ENCODE data around the gene POMC. TPM values are rescaled to one million over a fixed set of nuclear protein-coding genes. Genes with fewer than 3 reads are reported as not detected.
"Not testable (repeated sequence)": the region's sequence is repeated elsewhere in the genome, so short reads cannot be mapped to it uniquely, and the experiment has no call there.

Gene POMC
- total RNA-seq, 1 experiment from 2014 or later = 1.6 TPM

DNA sequence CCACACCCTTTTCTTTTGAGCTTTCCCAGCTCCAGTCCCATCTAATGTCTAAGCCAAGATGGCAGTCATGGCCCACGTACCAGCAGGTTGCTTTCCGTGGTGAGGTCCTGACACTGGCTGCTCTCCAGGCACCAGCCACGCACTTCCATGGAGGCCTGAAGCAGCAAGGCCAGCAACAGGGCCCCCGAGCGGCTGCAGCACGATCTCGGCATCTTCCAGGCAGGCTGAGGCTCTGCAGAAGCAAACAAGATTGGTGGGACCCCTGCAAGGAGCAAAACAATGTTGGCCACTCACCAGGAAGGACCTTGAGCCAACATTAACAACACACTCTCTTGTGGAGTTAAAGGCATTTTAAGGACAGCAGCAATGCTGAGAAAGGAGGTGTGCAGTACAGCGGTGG is 3.8 kb downstream of the POMC start:
- no peak overlapping the region for H3K4me3 Mint-ChIP-seq
- Histone ChIP-seq H3K79me2 (ENCODE audit: insufficient read depth, low read length) (no peaks in the 10 kb centered on the region), H3K4me1 (ENCODE audit: insufficient read depth, low read length) (no peaks in the 10 kb centered on the region), H3K56ac (ENCODE audit: insufficient read length, low read depth, low read length) (no peak overlapping the region), H3K79me1 (ENCODE audit: insufficient read depth, low read depth, low read length, poor library complexity, severe bottlenecking) (no peaks in the 10 kb centered on the region), H3K27me3 (ENCODE audit: insufficient read depth, low read length) (peaks cover 18% of the 10 kb centered on the region; the same call in 1 of the 2 replicates), H3T11ph (ENCODE audit: low read length) (no peak overlapping the region), H2BK20ac (ENCODE audit: low read depth, low read length, poor library complexity, severe bottlenecking) (no peak overlapping the region), H3K9ac (ENCODE audit: extremely low read depth, insufficient read length, low read length) (no peak overlapping the region), H3K4ac (ENCODE audit: low read depth, low read length) (no peak overlapping the region), H2AFZ (ENCODE audit: low read length) (no peak overlapping the region), H4K5ac (ENCODE audit: insufficient read length, low read depth, low read length) (no peak overlapping the region), H2BK15ac (ENCODE audit: low read depth, low read length) (no peak overlapping the region), H3K23ac (ENCODE audit: insufficient read length, low read depth, low read length) (no peak overlapping the region), H2BK12ac (ENCODE audit: insufficient read length, low read depth, low read length) (no peak overlapping the region), H2BK5ac (ENCODE audit: insufficient read length, low read length) (no peak overlapping the region), H3K18ac (ENCODE audit: insufficient read length, low read depth, low read length) (no peak overlapping the region), H2BK120ac (ENCODE audit: low read depth, low read length, poor library complexity, severe bottlenecking) (no peak overlapping the region), H3K27ac (ENCODE audit: insufficient read length, low read depth, low read length) (no peak overlapping the region), H4K91ac (ENCODE audit: insufficient read length, low read depth, low read length) (no peak overlapping the region), H3K9me3 (ENCODE audit: control insufficient read depth, low read depth, low read length) (no peaks in the 10 kb centered on the region), H3K4me2 (ENCODE audit: insufficient read depth, insufficient read length, low read length) (no peak overlapping the region), H4K20me1 (ENCODE audit: control insufficient read depth, insufficient read depth, insufficient read length) (no peaks in the 10 kb centered on the region), H3K14ac (ENCODE audit: insufficient read depth, low read length) (no peak overlapping the region), H4K8ac (replicated peaks; ENCODE audit: insufficient read length, low read depth, low read length) (no peak overlapping the region), H2AK5ac (ENCODE audit: insufficient read length, low read length) (no peak overlapping the region), H3K23me2 (ENCODE audit: insufficient read length, low read depth, low read length, poor library complexity, severe bottlenecking) (no peaks in the 10 kb centered on the region)
- TF ChIP-seq, protein P1, sequence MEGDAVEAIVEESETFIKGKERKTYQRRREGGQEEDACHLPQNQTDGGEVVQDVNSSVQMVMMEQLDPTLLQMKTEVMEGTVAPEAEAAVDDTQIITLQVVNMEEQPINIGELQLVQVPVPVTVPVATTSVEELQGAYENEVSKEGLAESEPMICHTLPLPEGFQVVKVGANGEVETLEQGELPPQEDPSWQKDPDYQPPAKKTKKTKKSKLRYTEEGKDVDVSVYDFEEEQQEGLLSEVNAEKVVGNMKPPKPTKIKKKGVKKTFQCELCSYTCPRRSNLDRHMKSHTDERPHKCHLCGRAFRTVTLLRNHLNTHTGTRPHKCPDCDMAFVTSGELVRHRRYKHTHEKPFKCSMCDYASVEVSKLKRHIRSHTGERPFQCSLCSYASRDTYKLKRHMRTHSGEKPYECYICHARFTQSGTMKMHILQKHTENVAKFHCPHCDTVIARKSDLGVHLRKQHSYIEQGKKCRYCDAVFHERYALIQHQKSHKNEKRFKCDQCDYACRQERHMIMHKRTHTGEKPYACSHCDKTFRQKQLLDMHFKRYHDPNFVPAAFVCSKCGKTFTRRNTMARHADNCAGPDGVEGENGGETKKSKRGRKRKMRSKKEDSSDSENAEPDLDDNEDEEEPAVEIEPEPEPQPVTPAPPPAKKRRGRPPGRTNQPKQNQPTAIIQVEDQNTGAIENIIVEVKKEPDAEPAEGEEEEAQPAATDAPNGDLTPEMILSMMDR (conservative IDR thresholded peaks at IDR 0.05) = no peak
- H3K27ac Mint-ChIP-seq = peak overlapping the region in 2 of 3 experiments; percentile 33 to 55; a peak in 2 of 7 replicates
- no peak for DNase-seq
- peaks cover 57% of the 10 kb centered on the region for H3K27me3 Mint-ChIP-seq (ENCODE audit: low read depth)
- no CpG with 5 or more reads among the region's 8 CpGs for WGBS (ENCODE audit: extremely low coverage, insufficient read length, low lambda C conversion rate)
- H3K36me3 Mint-ChIP-seq (ENCODE audit: insufficient read depth in 1 of 3, low read depth in 3 of 3) = no peaks in the 10 kb centered on the region
- H3K9me3 Mint-ChIP-seq = no peaks in the 10 kb centered on the region; a peak in 1 of 5 replicates
- H3K4me1 Mint-ChIP-seq = peaks cover 21 to 29% of the 10 kb centered on the region in 2 experiments

DNA sequence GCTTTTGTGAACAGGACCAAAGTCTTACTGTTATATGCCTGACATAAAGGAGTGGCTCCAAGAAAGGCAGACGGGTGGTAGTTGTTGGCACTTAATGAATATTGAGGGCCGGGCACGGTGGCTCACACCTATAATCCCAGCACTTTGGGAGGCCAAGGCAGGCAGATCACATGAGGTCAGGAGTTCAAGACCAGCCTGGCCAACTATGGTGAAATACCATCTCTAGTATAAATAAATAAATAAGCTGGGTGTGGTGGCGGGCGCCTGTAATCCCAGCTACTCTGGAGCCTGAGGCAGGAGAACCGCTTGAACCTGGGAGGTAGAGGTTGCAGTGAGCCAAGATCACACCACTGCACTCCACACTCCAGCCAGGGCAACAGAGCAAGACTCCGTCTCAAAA is 6.3 kb downstream of the POMC start:
- H3K9me3 Mint-ChIP-seq; H4K91ac ChIP-seq (ENCODE audit: insufficient read length, low read depth, low read length); H3K79me2 ChIP-seq (ENCODE audit: insufficient read depth, low read length); H3K27ac Mint-ChIP-seq; H3T11ph ChIP-seq (ENCODE audit: low read length); H3K27me3 ChIP-seq (ENCODE audit: insufficient read depth, low read length); H3K56ac ChIP-seq (ENCODE audit: insufficient read length, low read depth, low read length); H2AFZ ChIP-seq (ENCODE audit: low read length); H3K4me2 ChIP-seq (ENCODE audit: insufficient read depth, insufficient read length, low read length); DNase-seq; H2AK5ac ChIP-seq (ENCODE audit: insufficient read length, low read length); H3K23me2 ChIP-seq (ENCODE audit: insufficient read length, low read depth, low read length, poor library complexity, severe bottlenecking); H4K20me1 ChIP-seq (ENCODE audit: control insufficient read depth, insufficient read depth, insufficient read length); H3K4me1 ChIP-seq (ENCODE audit: insufficient read depth, low read length); H3K4ac ChIP-seq (ENCODE audit: low read depth, low read length); H4K5ac ChIP-seq (ENCODE audit: insufficient read length, low read depth, low read length); H2BK5ac ChIP-seq (ENCODE audit: insufficient read length, low read length); H2BK15ac ChIP-seq (ENCODE audit: low read depth, low read length); H3K18ac ChIP-seq (ENCODE audit: insufficient read length, low read depth, low read length); H3K9me3 ChIP-seq (ENCODE audit: control insufficient read depth, low read depth, low read length); H3K9ac ChIP-seq (ENCODE audit: extremely low read depth, insufficient read length, low read length); H3K23ac ChIP-seq (ENCODE audit: insufficient read length, low read depth, low read length); H2BK20ac ChIP-seq (ENCODE audit: low read depth, low read length, poor library complexity, severe bottlenecking); H3K4me3 Mint-ChIP-seq; H3K79me1 ChIP-seq (ENCODE audit: insufficient read depth, low read depth, low read length, poor library complexity, severe bottlenecking); H4K8ac ChIP-seq (replicated peaks; ENCODE audit: insufficient read length, low read depth, low read length); H2BK12ac ChIP-seq (ENCODE audit: insufficient read length, low read depth, low read length); H3K14ac ChIP-seq (ENCODE audit: insufficient read depth, low read length); H3K36me3 Mint-ChIP-seq (ENCODE audit: insufficient read depth in 1 of 3, low read depth in 3 of 3); H3K27ac ChIP-seq (ENCODE audit: insufficient read length, low read depth, low read length); H2BK120ac ChIP-seq (ENCODE audit: low read depth, low read length, poor library complexity, severe bottlenecking): not testable (repeated sequence)
- H3K4me1 Mint-ChIP-seq = peaks cover 19 to 20% of the 10 kb centered on the region in 2 experiments
- H3K27me3 Mint-ChIP-seq (ENCODE audit: low read depth) = peaks cover 32% of the 10 kb centered on the region
- WGBS (ENCODE audit: extremely low coverage, insufficient read length, low lambda C conversion rate) = no CpG with 5 or more reads among the region's 7 CpGs
